ENCODE measurements around the gene MYF6.

- TF ChIP-seq CTCF (IDR thresholded peaks at IDR 0.05; ENCODE audit: insufficient read depth, low read length), result no peak
- TF ChIP-seq REST (IDR thresholded peaks at IDR 0.05; ENCODE audit: insufficient replicate concordance, low read depth), result no peak
These were observed 983 bp downstream of the MYF6 start for GRCh38 chr12:80708259-80708974.

Measured in HL-60 (cell line).